Spleen (tissue), 7 donors: Measurements from ENCODE around the gene AADACL3.

Experiments
- CTCF ChIP-seq, 11 experiments: fragments of 200-600 bp in 7 of 11; fragments of 450-650 bp in 4 of 11; sonication (generic) in 4 of 11; IDR thresholded peaks in 8 of 11; conservative IDR thresholded peaks in 3 of 11; 1 replicate in 7 of 11; 2 replicates in 4 of 11; pipeline versions ENCODE4 v1.4.0 to v1.8.0; 2016 to 2021; ENCODE audit warnings: antibody characterized with exemption in 11 of 11, inconsistent platforms in 4 of 11, mild to moderate bottlenecking in 1 of 11
- POLR2A ChIP-seq, 3 donors: fragments of 450-650 bp; IDR thresholded peaks; one replicate each; pipeline ENCODE4 v1.5.1; 2017; ENCODE audit warnings: antibody characterized with exemption in 3 of 3, mild to moderate bottlenecking in 1 of 3
- POLR2AphosphoS5 ChIP-seq, 3 donors: sonication (generic); formaldehyde crosslinking; IDR thresholded peaks; one replicate each; pipeline ENCODE4 v1.5.1; 2017; ENCODE audit warnings: antibody characterized with exemption in 3 of 3
- donor health status: DM: no; HTN: no; CAD: no; lungs with moderate emphysema.
- donor health status: DM: no; HTN: no; CAD: no.
- donor health status: DM: no; HTN: no; CAD: no.

GRCh38 chr1:12741946-12742345 is 26.0 kb downstream of the AADACL3 start:
- no peak for TF ChIP-seq POLR2A (IDR thresholded peaks at IDR 0.05)
- TF ChIP-seq CTCF (IDR thresholded peaks at IDR 0.05 in 8 of 11, conservative IDR thresholded peaks at IDR 0.05 in 3 of 11), result no peak
- TF ChIP-seq POLR2AphosphoS5 (IDR thresholded peaks at IDR 0.05), result no peak
